Activated CD8-positive, alpha-beta memory T cell treated with anti-CD3 and anti-CD28 coated beads, Interleukin-2, amount 50 U/mL, for 4 hours (primary cell): ENCODE results near the gene SLFN14.
A peak's percentile ranks its signal among the peaks of the same experiment; 100 is the strongest.
"Not testable (repeated sequence)": the region's sequence is repeated elsewhere in the genome, so short reads cannot be mapped to it uniquely, and the experiment has no call there.

ENCODE experiments used
- DNase-seq: peaks from one replicate; pipeline ENCODE4 v3.0.0-alpha.2; 2020

Gene SLFN14

GRCh38 chr17:35557353-35557752 lies 3.3 kb downstream of the SLFN14 start:
- DNase-seq: no peak

GRCh38 chr17:35555691-35556090 lies 4.9 kb downstream of the SLFN14 start:
- DNase-seq: no peak

GRCh38 chr17:35554668-35555067 lies 6.0 kb downstream of the SLFN14 start:
- DNase-seq: no peak

GRCh38 chr17:35553310-35553709 lies 7.3 kb downstream of the SLFN14 start:
- DNase-seq: no peak

GRCh38 chr17:35548978-35549377 lies 11.6 kb downstream of the SLFN14 start:
- DNase-seq: no peak

- DNase-seq: no peak
Observed at GRCh38 chr17:35548208-35548810, 12.3 kb downstream of the SLFN14 start.

- no peak for DNase-seq
Observed at GRCh38 chr17:35546487-35546886, 14.1 kb downstream of the SLFN14 start.

GRCh38 chr17:35545150-35545549 lies 15.5 kb downstream of the SLFN14 start:
- DNase-seq: no peak

GRCh38 chr17:35543856-35544255 lies 16.8 kb downstream of the SLFN14 start:
- DNase-seq: no peak

- DNase-seq: no peak
Observed at GRCh38 chr17:35542990-35543389, 17.6 kb downstream of the SLFN14 start.

- DNase-seq: no peak
Observed at GRCh38 chr17:35541434-35541833, 19.2 kb downstream of the SLFN14 start.

GRCh38 chr17:35540589-35541404 lies 19.8 kb downstream of the SLFN14 start:
- peak; percentile 32 for DNase-seq

- no peak for DNase-seq
Observed at GRCh38 chr17:35539659-35540026, 21.0 kb downstream of the SLFN14 start.

- no peak for DNase-seq
Observed at GRCh38 chr17:35537601-35538141, 22.9 kb downstream of the SLFN14 start, which contains the start of gene SLFN12L. Gene SLFN12L (minus strand): TSS chr17:35537678. CDS start chr17:35522364, 15,314 bp downstream.

- peak; percentile 40 for DNase-seq
Observed at GRCh38 chr17:35536664-35537171, 23.9 kb downstream of the SLFN14 start.

- DNase-seq: not testable (repeated sequence)
Observed at GRCh38 chr17:35535406-35535805, 25.2 kb downstream of the SLFN14 start.

GRCh38 chr17:35534576-35535093 lies 26.0 kb downstream of the SLFN14 start:
- DNase-seq: no peak

- no peak for DNase-seq
Observed at GRCh38 chr17:35531160-35531559, 29.5 kb downstream of the SLFN14 start.

GRCh38 chr17:35529866-35530265 lies 30.8 kb downstream of the SLFN14 start:
- DNase-seq: no peak

- DNase-seq: not testable (repeated sequence)
Observed at GRCh38 chr17:35529326-35529725, 31.3 kb downstream of the SLFN14 start.

- no peak for DNase-seq
Observed at GRCh38 chr17:35523296-35523695, 37.3 kb downstream of the SLFN14 start.

- DNase-seq: peak; percentile 48
Observed at GRCh38 chr17:35521654-35522256, 38.9 kb downstream of the SLFN14 start.

- no peak for DNase-seq
Observed at GRCh38 chr17:35521150-35521549, 39.5 kb downstream of the SLFN14 start.
